Suprapubic skin (tissue), 3 donors: Measurements from ENCODE around the gene OR2B2.
"Not testable (repeated sequence)": the region's sequence is repeated elsewhere in the genome, so short reads cannot be mapped to it uniquely, and the experiment has no call there.

Experiments used
- EP300 ChIP-seq: sonication (generic); formaldehyde crosslinking; IDR thresholded peaks from one replicate; pipeline ENCODE4 v1.6.1; 2017; ENCODE audit warnings: antibody characterized with exemption
- TF ChIP-seq, protein P1 (sequence below), 2 donors: fragments of 200-600 bp in 1 of 2; fragments of 450-650 bp in 1 of 2; sonication (generic) in 1 of 2; IDR thresholded peaks; one replicate each; pipeline ENCODE4 v1.5.1; 2016 to 2019; ENCODE audit warnings: antibody characterized with exemption in 2 of 2, mild to moderate bottlenecking in 1 of 2, moderate library complexity in 1 of 2

DNA sequence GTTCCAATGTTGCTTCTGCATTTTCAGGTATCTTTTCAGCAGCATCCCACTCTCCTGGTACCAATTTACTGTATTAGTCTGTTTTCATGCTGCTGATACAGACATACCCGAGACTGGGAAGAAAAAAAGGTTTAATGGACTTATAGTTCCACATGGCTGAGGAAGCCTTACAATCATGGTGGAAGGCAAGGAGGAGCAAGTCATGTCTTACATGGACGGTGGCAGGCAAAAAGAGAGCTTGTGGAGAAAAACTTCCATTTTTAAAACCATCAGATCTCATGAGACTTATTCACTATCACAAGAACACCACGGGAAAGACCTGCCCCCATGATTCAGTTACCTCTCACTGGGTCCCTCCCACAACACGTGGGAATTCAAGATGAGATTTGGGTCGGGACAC, 17.7 kb upstream of the OR2B2 start:
- TF ChIP-seq, protein P1, sequence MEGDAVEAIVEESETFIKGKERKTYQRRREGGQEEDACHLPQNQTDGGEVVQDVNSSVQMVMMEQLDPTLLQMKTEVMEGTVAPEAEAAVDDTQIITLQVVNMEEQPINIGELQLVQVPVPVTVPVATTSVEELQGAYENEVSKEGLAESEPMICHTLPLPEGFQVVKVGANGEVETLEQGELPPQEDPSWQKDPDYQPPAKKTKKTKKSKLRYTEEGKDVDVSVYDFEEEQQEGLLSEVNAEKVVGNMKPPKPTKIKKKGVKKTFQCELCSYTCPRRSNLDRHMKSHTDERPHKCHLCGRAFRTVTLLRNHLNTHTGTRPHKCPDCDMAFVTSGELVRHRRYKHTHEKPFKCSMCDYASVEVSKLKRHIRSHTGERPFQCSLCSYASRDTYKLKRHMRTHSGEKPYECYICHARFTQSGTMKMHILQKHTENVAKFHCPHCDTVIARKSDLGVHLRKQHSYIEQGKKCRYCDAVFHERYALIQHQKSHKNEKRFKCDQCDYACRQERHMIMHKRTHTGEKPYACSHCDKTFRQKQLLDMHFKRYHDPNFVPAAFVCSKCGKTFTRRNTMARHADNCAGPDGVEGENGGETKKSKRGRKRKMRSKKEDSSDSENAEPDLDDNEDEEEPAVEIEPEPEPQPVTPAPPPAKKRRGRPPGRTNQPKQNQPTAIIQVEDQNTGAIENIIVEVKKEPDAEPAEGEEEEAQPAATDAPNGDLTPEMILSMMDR (IDR thresholded peaks at IDR 0.05), result not testable (repeated sequence)
- not testable (repeated sequence) for TF ChIP-seq EP300
